ENCODE data around the gene RAB11FIP5.

The RAB11FIP5 gene

DNA sequence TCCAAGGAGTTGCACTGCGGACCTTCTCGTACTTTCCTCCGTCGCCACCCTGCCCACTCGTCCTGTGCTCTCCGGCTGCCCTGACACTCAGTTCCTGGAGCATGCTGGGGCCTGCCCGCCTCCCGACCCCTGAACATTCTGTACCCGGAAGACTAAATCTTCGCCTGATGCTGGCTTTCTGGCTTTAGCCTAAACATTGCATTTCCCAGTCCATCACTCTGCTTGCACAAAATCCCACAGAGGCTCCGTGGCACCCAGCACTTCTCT is 40.7 kb downstream of the RAB11FIP5 start:
- no peak for DNase-seq (ENCODE audit: low read depth, low spot score)
- ChIA-PET POLR2A (no interaction called here), CTCF (interaction anchor here (1.0 to 9.2 kb wide), 5 partner anchors 8 to 179 kb away, joined by 3 to 98 read pairs (median 4); no protein-coding TSS in a partner anchor)
- TF ChIP-seq CTCF (IDR thresholded peaks at IDR 0.05; ENCODE audit: insufficient read depth, low read length, missing control alignments): no peak
- peak overlapping the region; percentile 84 for H3K4me3 ChIP-seq (ENCODE audit: low read depth, low read length)

DNA sequence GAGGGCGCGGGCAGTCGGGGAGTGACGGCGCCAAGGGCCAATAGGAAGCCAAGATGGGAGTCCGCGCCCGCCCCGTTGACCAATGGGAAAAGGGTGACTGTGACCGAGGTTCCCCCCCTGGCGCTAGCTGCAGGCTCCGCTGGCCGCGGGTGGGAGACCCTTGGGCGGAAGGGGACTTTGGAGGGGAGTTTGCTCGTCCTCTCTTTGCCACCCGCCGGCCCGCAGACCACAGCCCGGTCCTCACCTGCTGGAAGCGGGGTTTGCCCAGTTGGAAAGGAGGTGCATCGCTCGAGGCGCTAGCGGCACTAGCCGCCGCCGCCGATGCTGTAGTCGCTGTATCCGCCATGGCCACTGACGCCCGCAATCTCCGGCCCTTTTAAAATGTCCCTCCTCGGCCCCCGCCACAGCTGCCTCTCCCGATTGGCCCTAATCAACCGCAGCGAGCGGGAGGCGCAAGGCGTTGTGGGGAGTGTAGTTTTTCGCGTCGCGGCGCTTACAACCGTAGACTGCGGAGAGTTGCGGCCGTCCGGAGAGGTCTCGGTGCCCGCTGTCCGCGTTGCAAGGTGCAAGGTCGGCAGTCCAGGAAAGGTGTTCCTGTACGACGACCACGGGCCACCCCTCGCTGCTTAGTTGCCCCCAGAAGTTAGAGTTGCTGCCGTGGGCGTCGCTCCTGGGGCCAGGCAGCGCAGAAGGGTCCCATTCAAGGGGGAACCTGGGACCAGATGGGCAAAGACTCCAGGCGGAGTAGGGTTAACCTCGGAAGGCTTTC is 41.2 kb downstream of the RAB11FIP5 start, which contains the start of gene SFXN5:
Gene SFXN5 (minus strand): TSS at position 353 of the 769 bp plus-strand sequence. CDS start 7 bp downstream, at position 346.
- CTCF ChIA-PET: interaction anchor here (0.8 to 9.2 kb wide), 6 partner anchors 9 to 179 kb away, joined by 3 to 98 read pairs (median 4); no protein-coding TSS in a partner anchor
- peak; percentile 69 for DNase-seq (ENCODE audit: low read depth, low spot score)
- peak within 1 kb of the TSS; percentile 84 for H3K4me3 ChIP-seq (ENCODE audit: low read depth, low read length)
- POLR2A ChIA-PET: interaction anchor here (0.7 to 1.0 kb wide), 2 partner anchors 9 to 16 kb away, joined by 3 to 4 read pairs; no protein-coding TSS in a partner anchor
- TF ChIP-seq CTCF (IDR thresholded peaks at IDR 0.05; ENCODE audit: insufficient read depth, low read length, missing control alignments): peak; percentile 16

GRCh38 chr2:73070643-73071359 is 41.9 kb downstream of the RAB11FIP5 start:
- ChIA-PET POLR2A (interaction anchor here (0.7 to 1.0 kb wide), 2 partner anchors 8 to 17 kb away, joined by 3 to 4 read pairs; no protein-coding TSS in a partner anchor), CTCF (interaction anchor here (0.8 to 9.2 kb wide), 5 partner anchors 8 to 177 kb away, joined by 3 to 98 read pairs (median 5); no protein-coding TSS in a partner anchor)
- peak overlapping the region; percentile 84 for H3K4me3 ChIP-seq (ENCODE audit: low read depth, low read length)
- no peak for TF ChIP-seq CTCF (IDR thresholded peaks at IDR 0.05; ENCODE audit: insufficient read depth, low read length, missing control alignments)
- DNase-seq (ENCODE audit: low read depth, low spot score): no peak

DNA sequence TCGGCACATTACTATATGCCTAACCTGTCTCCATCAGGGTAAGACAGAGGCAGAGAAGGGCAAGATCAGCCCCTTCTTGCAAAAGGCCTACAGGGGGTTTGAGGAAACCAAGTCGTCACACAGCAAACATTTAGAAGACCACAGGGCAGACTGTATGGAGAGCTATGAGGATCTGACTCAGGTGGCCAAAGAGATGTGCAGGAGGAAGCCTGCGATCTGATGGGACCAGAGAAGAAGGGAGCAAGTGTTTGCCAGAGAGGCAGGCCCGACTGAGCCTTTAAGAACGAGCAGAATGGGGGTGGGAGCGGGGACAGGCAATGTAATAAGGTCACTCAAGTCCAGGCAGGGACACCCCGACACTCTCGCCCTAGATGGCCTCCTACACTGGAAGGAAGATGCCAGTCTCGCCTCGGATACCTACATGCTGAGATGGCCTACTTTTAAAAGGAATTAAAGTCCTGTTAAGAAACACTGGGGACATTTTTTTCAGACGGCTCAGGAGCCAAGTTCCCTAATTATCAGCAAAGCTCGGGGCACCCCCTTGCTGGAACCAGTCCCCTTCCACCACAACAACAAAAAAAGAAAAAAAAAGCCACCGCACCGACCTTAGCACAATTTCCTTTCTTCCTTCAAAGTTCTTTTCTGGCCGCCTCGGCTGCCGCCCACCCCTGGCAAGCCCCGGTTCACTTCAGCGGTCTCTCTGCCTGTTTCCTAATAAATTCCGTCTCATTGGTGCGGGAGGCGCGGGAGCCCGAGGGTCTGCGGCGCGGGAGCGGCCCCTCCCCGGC is 42.7 kb downstream of the RAB11FIP5 start:
- POLR2A ChIA-PET: no interaction called here
- CTCF ChIA-PET: interaction anchor here (1.0 to 9.2 kb wide), 4 partner anchors 16 to 177 kb away, joined by 4 to 98 read pairs (median 10); no protein-coding TSS in a partner anchor
- DNase-seq (ENCODE audit: low read depth, low spot score): no peak
- no peak for TF ChIP-seq CTCF (IDR thresholded peaks at IDR 0.05; ENCODE audit: insufficient read depth, low read length, missing control alignments)
- H3K4me3 ChIP-seq (ENCODE audit: low read depth, low read length): peak overlapping the region; percentile 84

GRCh38 chr2:73069041-73069854 is 43.5 kb downstream of the RAB11FIP5 start:
- TF ChIP-seq CTCF (IDR thresholded peaks at IDR 0.05; ENCODE audit: insufficient read depth, low read length, missing control alignments): no peak
- ChIA-PET CTCF (interaction anchor here (1.0 to 3.1 kb wide), 3 partner anchors 17 to 176 kb away, joined by 4 to 14 read pairs (median 5); no protein-coding TSS in a partner anchor), POLR2A (no interaction called here)
- no peak for DNase-seq (ENCODE audit: low read depth, low spot score)
- H3K4me3 ChIP-seq (ENCODE audit: low read depth, low read length): peak overlapping the region; percentile 84

Data from AG04449 (cell line).